ENCODE results near the gene OR5L2. TPM values are rescaled to one million over a fixed set of nuclear protein-coding genes. Genes with fewer than 3 reads are reported as not detected.

The OR5L2 gene
- total and polyA plus RNA-seq, 2 of the 8 experiments (the other 6 are each of a cell fraction or from before 2014, with no cell fraction given) = not detected

GRCh38 chr11:55854704-55855103 lies 27.7 kb downstream of the OR5L2 start:
- TF ChIP-seq CTCF (IDR thresholded peaks at IDR 0.05; ENCODE audit: control extremely low read depth in 1 of 3, insufficient read depth in 1 of 3, low read depth in 1 of 3, low read length in 3 of 3) (no peak), BRCA1 (IDR thresholded peaks at IDR 0.05; ENCODE audit: low read depth, low read length) (no peak), MAFK (IDR thresholded peaks at IDR 0.05; ENCODE audit: low read depth, low read length) (no peak), MAX (IDR thresholded peaks at IDR 0.05) (no peak), KDM1A (IDR thresholded peaks at IDR 0.05; ENCODE audit: borderline replicate concordance, low read length) (no peak), SP2 (IDR thresholded peaks at IDR 0.05; ENCODE audit: low read length) (no peak), CHD2 (IDR thresholded peaks at IDR 0.05; ENCODE audit: low read length) (no peak), RNF2 (IDR thresholded peaks at IDR 0.05; ENCODE audit: borderline replicate concordance, low read depth, low read length, missing control alignments, poor library complexity, severe bottlenecking) (no peak)
- Histone ChIP-seq H3K27me3 (replicated peaks in 1 of 4; ENCODE audit: control insufficient read depth in 3 of 4, extremely low read depth in 1 of 4, insufficient read depth in 3 of 4, low read length in 3 of 4) (no peaks in the 10 kb centered on the region), H2BK5ac (ENCODE audit: low read depth, low read length) (no peak overlapping the region), H3K9me3 (ENCODE audit: insufficient read depth in 2 of 2, low read depth in 1 of 2, low read length in 1 of 2) (peaks cover 35 to 44% of the 10 kb centered on the region in 2 experiments), H2BK120ac (replicated peaks; ENCODE audit: low read depth, low read length) (no peak overlapping the region), H3K4me3 (ENCODE audit: extremely low read depth in 1 of 4, insufficient read depth in 2 of 4, low read depth in 3 of 4, low read length in 4 of 4) (no peak overlapping the region), H3K4ac (replicated peaks; ENCODE audit: insufficient read length, low read depth, low read length) (no peak overlapping the region), H4K8ac (ENCODE audit: extremely low read depth, insufficient read depth, low read length) (no peak overlapping the region), H3K14ac (ENCODE audit: insufficient read length) (no peak overlapping the region), H4K5ac (ENCODE audit: insufficient read length, low read depth, low read length) (no peak overlapping the region), H3K23me2 (ENCODE audit: low read depth, low read length) (no peaks in the 10 kb centered on the region), H2AK5ac (ENCODE audit: low read depth, low read length) (no peak overlapping the region), H3K9ac (replicated peaks in 1 of 4; ENCODE audit: extremely low read depth in 1 of 4, low read depth in 3 of 4, low read length in 3 of 4) (no peak overlapping the region), H2BK20ac (ENCODE audit: low read length) (no peak overlapping the region), H3K4me2 (ENCODE audit: insufficient read depth in 1 of 2, low read depth in 2 of 2, low read length in 2 of 2) (no peak overlapping the region), H2AFZ (ENCODE audit: low read length) (no peak overlapping the region), H3K79me2 (ENCODE audit: control insufficient read depth in 1 of 2, insufficient read depth in 2 of 2, low read length in 2 of 2) (no peaks in the 10 kb centered on the region), H3K79me1 (ENCODE audit: low read depth, low read length) (no peaks in the 10 kb centered on the region), H3K56ac (replicated peaks; ENCODE audit: insufficient read length, low read depth, low read length) (no peak overlapping the region), H3K27ac (ENCODE audit: low read depth, low read length) (no peak overlapping the region), H2BK15ac (ENCODE audit: low read length) (no peak overlapping the region), H3K36me3 (ENCODE audit: control insufficient read depth in 2 of 4, insufficient read depth in 4 of 4, low read length in 3 of 4) (no peaks in the 10 kb centered on the region), H3K23ac (ENCODE audit: insufficient read length) (no peak overlapping the region), H3K18ac (ENCODE audit: extremely low read depth, low read length) (no peak overlapping the region), H2BK12ac (ENCODE audit: low read depth, low read length) (no peak overlapping the region), H4K20me1 (replicated peaks in 1 of 2; ENCODE audit: control insufficient read depth in 1 of 2, insufficient read depth in 2 of 2, low read length in 2 of 2) (no peaks in the 10 kb centered on the region), H3K4me1 (replicated peaks in 1 of 4; ENCODE audit: control insufficient read depth in 3 of 4, insufficient read depth in 4 of 4, low read length in 3 of 4) (no peaks in the 10 kb centered on the region), H4K91ac (replicated peaks; ENCODE audit: insufficient read length, low read length) (no peak overlapping the region)
- no peak for DNase-seq (ENCODE audit: low read depth in 1 of 2, low spot score in 2 of 2)
- no peak for FAIRE-seq
- POLR2A ChIA-PET (ENCODE audit: partially characterized antibody) = no interaction called here
- CTCF ChIA-PET (ENCODE audit: partially characterized antibody) = no interaction called here
- 40% methylated on average over 1 of the region's 1 CpG; no CpG with 5 or more reads in 1 of the 2 experiments for WGBS, 2 experiments (ENCODE audit: extremely low coverage in 1 of 2, insufficient coverage in 1 of 2, insufficient read length in 1 of 2, insufficient replicate concordance in 2 of 2, low coverage in 1 of 2, low lambda C conversion rate in 2 of 2, missing lambda C conversion rate in 1 of 2)

Measured in H1 (cell line).